Muscle of leg (tissue), 11 donors: ENCODE data around the gene WWP2. TPM values are rescaled to one million over a fixed set of nuclear protein-coding genes. Genes with fewer than 3 reads are reported as not detected.
"Not testable (repeated sequence)": the region's sequence is repeated elsewhere in the genome, so short reads cannot be mapped to it uniquely, and the experiment has no call there.

Source experiments
- DNase-seq: peaks from one replicate; pipeline ENCODE4 v3.0.0; 2013
- H3K27ac ChIP-seq: one replicate; pipeline ENCODE4 v1.5.1; 2013; ENCODE audit warnings: mild to moderate bottlenecking, low read length, control low read depth
- H3K27me3 ChIP-seq: one replicate; pipeline ENCODE4 v1.6.1; 2013; ENCODE audit warnings: low read length; ENCODE audit not compliant: control insufficient read depth, insufficient read depth
- H3K36me3 ChIP-seq: one replicate; pipeline ENCODE4 v1.6.1; 2013; ENCODE audit warnings: low read length; ENCODE audit not compliant: control insufficient read depth, insufficient read depth
- H3K4me1 ChIP-seq: one replicate; pipeline ENCODE4 v1.6.1; 2013; ENCODE audit warnings: low read length; ENCODE audit not compliant: control insufficient read depth, insufficient read depth
- H3K4me3 ChIP-seq: one replicate; pipeline ENCODE4 v1.5.1; 2013; ENCODE audit warnings: low read length, control low read depth
- H3K9me3 ChIP-seq: replicated peaks from 2 replicates; pipeline ENCODE4 v1.6.1; 2013; ENCODE audit warnings: low read depth, low read length; ENCODE audit not compliant: control insufficient read depth
- WGBS: methylation state at CpG from one replicate; pipeline ENCODE4 v1.1.5; 2013; ENCODE audit warnings: missing lambda C conversion rate; ENCODE audit not compliant: insufficient coverage; 5-methylcytosine and 5-hydroxymethylcytosine counted together
- polyA plus RNA-seq, 8 donors: library from polyadenylated mRNA; unstranded; fragments of 120-200 nt; gene quantifications; one replicate each; pipeline versions ENCODE4 v1.2.1 to v1.2.3, GENCODE V29; 2013; ENCODE audit warnings: inconsistent platforms in 1 of 8, low replicate concordance in 1 of 8; ENCODE audit not compliant: insufficient read length in 8 of 8, insufficient read depth in 1 of 8
- total RNA-seq: library from RNA; stranded (reverse); fragments of 120-200 nt; gene quantifications from one replicate; pipeline ENCODE4 v1.2.4, GENCODE V29; 2013

WWP2 gene
- total and polyA plus RNA-seq, 9 donors: 14.3 to 19.7 (median 16.9) TPM

- not testable (repeated sequence) for H3K27ac ChIP-seq, H3K4me1 ChIP-seq, DNase-seq, H3K36me3 ChIP-seq, H3K27me3 ChIP-seq, H3K4me3 ChIP-seq, H3K9me3 ChIP-seq
- no CpG with 5 or more reads among the region's 15 CpGs for WGBS
Observed at GRCh38 chr16:69952116-69952515, 190.0 kb downstream of the WWP2 start.

- not testable (repeated sequence) for H3K36me3 ChIP-seq, DNase-seq, H3K27me3 ChIP-seq, H3K4me3 ChIP-seq, H3K27ac ChIP-seq, H3K9me3 ChIP-seq, H3K4me1 ChIP-seq
- no CpG with 5 or more reads among the region's 24 CpGs for WGBS
Observed at GRCh38 chr16:69952572-69953355, 190.6 kb downstream of the WWP2 start.

DNA sequence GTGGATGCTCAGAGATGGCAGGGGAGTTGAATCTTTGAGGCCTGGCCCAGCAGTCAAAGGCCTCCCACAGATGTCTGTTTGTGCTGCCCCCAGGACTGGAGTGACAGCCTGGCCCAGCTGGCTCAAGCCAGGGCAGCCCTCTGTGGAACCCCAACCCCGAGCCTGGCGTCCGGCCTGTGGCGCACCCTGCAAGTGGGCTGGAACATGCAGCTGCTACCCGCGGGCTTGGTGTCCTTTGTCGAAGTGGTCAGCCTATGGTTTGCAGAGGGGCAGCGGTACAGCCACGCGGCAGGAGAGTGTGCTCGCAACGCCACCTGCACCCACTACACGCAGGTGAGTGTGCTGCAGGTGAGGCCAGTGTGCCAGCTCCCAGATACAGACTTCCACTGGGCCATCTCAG, 192.1 kb downstream of the WWP2 start:
- H3K4me3 ChIP-seq, DNase-seq, H3K36me3 ChIP-seq, H3K4me1 ChIP-seq, H3K27ac ChIP-seq, H3K27me3 ChIP-seq, H3K9me3 ChIP-seq: not testable (repeated sequence)
- 83% methylated on average over 4 of the region's 13 CpGs for WGBS

DNA sequence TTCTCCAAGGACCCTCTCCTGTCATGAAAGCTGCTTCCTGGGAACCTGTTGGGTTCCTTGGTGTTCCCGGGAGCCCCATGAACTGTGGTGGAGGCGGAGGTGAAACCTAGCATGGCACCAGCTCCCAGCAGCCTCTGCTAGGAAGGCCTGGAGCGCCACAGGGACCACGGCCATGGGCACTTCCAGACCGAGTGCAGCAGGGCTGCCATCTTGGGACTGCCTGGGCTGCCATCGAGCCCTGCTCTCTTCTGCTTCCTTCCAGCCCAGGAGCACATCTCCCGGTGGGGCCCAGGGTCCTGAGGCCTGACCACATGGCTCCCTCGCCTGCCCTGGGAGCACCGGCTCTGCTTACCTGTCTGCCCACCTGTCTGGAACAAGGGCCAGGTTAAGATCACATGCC, 201.2 kb downstream of the WWP2 start:
- H3K4me1 ChIP-seq, H3K27me3 ChIP-seq, H3K27ac ChIP-seq, DNase-seq, H3K36me3 ChIP-seq, H3K4me3 ChIP-seq, H3K9me3 ChIP-seq: not testable (repeated sequence)
- no CpG with 5 or more reads among the region's 9 CpGs for WGBS

- WGBS: 3% methylated on average over 16 of the region's 68 CpGs
- not testable (repeated sequence) for H3K36me3 ChIP-seq, H3K27me3 ChIP-seq, H3K4me1 ChIP-seq, H3K9me3 ChIP-seq
- peak overlapping the region; percentile 47 for H3K27ac ChIP-seq
- DNase-seq: peak; percentile 57
- peak overlapping the region; percentile 40 for H3K4me3 ChIP-seq
Observed at GRCh38 chr16:69964960-69965660, 203.0 kb downstream of the WWP2 start.

GRCh38 chr16:69965661-69966054, 203.5 kb downstream of the WWP2 start:
- H3K36me3 ChIP-seq: not testable (repeated sequence)
- peak overlapping the region; percentile 26 for H3K4me3 ChIP-seq

GRCh38 chr16:69967688-69968087, 205.6 kb downstream of the WWP2 start:
- H3K4me3 ChIP-seq, H3K4me1 ChIP-seq, DNase-seq, H3K27me3 ChIP-seq, H3K36me3 ChIP-seq, H3K27ac ChIP-seq, H3K9me3 ChIP-seq: not testable (repeated sequence)
- no CpG with 5 or more reads among the region's 5 CpGs for WGBS

More at GRCh38 chr16:69965661-69966054, 203.5 kb downstream of the WWP2 start:
- not testable (repeated sequence) for DNase-seq, H3K9me3 ChIP-seq, H3K4me1 ChIP-seq, H3K27me3 ChIP-seq, H3K27ac ChIP-seq
- WGBS: no CpG with 5 or more reads among the region's 24 CpGs

DNA sequence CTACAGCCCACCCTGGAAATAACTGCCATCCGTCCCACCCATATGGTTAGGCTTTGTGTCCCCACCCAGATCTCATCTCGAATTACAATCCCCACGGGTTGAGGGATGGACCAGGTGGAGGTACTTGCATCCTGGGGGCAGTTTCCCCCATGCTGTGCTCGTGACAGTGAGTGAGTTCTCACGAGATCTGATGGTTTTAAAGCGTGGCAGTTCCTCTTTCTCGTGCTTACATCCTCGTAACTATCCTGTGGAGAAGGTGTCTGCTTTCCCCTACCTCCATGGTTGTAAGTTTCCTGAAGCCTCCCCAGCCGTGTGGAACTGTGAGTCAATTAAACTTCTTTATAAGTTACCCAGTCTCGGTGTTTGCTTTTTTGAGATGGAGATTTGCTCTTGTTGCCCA, 206.0 kb downstream of the WWP2 start:
- H3K36me3 ChIP-seq, DNase-seq, H3K27me3 ChIP-seq, H3K27ac ChIP-seq, H3K4me3 ChIP-seq, H3K9me3 ChIP-seq, H3K4me1 ChIP-seq: not testable (repeated sequence)
- no CpG with 5 or more reads among the region's 10 CpGs for WGBS

- H3K9me3 ChIP-seq, H3K36me3 ChIP-seq: not testable (repeated sequence)
- WGBS: no CpG with 5 or more reads among the region's 4 CpGs
Observed at GRCh38 chr16:69969657-69970056, 207.5 kb downstream of the WWP2 start.

DNA sequence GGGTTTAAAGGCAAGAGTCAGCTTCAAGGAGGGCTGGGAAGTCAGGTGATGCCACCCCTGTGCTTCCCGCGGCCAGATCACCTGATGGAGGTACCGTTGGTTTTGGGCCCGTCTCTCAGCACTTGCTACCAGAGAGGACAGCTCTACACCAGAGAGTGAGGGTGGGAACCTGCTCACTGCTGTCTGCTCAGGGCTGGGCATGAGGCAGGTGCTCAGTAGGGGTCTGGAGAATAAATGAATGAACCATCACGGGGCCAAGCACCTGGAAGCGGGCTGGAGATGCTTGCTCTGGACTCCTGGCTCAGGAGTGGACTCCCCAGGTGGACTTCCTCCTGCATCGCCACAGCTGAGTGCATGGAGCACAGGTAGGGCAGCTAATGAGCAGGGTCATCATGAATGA, 210.0 kb downstream of the WWP2 start:
- WGBS: no CpG with 5 or more reads among the region's 7 CpGs
- not testable (repeated sequence) for DNase-seq, H3K4me1 ChIP-seq, H3K36me3 ChIP-seq, H3K27ac ChIP-seq, H3K27me3 ChIP-seq, H3K4me3 ChIP-seq, H3K9me3 ChIP-seq

More at GRCh38 chr16:69969657-69970056, 207.5 kb downstream of the WWP2 start:
- H3K4me3 ChIP-seq, H3K27ac ChIP-seq, H3K27me3 ChIP-seq, DNase-seq, H3K4me1 ChIP-seq: not testable (repeated sequence)
